ENCODE data around the gene GNG8. TPM values are rescaled to one million over a fixed set of nuclear protein-coding genes. Genes with fewer than 3 reads are reported as not detected.

The GNG8 gene
- total RNA-seq, 2 experiments from 2014 or later = not detected

DNA sequence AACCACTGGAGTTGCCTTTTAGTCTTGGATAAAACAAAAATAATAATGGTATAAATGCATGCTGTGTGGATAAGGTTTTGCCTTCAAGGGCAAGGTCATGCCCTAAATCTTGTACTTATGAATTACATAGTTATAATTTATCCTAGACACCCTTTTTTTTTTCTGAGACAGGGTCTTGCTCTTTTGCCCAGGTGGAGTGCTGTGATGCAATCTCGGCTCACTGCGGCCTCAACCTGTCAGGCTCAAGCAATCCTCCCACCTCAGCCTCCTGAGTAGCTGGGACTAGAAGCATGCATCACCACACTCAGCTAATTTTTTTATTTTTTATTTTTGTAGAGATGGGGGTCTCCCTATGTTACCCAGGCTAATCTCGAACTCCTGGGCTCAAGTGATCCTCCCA is 32.7 kb upstream of the GNG8 start:
- CTCF ChIA-PET (ENCODE audit: unreplicated experiment) = no interaction called here
- intact Hi-C loops (cut with micrococcal nuclease; ENCODE audit: unreplicated experiment) = no loop called here

GRCh38 chr19:46665072-46665471 is 29.1 kb upstream of the GNG8 start:
- intact Hi-C loops (cut with micrococcal nuclease; ENCODE audit: unreplicated experiment) = no loop called here
- ChIA-PET POLR2A (no interaction called here), CTCF (ENCODE audit: unreplicated experiment) (no interaction called here)
- no peak overlapping the region for H2AFZ ChIP-seq (ENCODE audit: low read length)
- no peak overlapping the region for H3K27ac ChIP-seq (ENCODE audit: low read depth, low read length, poor library complexity, severe bottlenecking)
- BruUV-seq (replicated peaks) = no TSS peak
- no peak overlapping the region for H3K4me3 ChIP-seq (ENCODE audit: low read depth, low read length, poor library complexity, severe bottlenecking)
- 0 out of 2 replicates have a peak, but pooled peaks cover 3% of the 10 kb centered on the region for H4K20me1 ChIP-seq (ENCODE audit: insufficient read depth, low read length)
- no peak overlapping the region for H3K4me2 ChIP-seq (ENCODE audit: low read length)
- no peaks in the 10 kb centered on the region for H3K9me3 ChIP-seq (ENCODE audit: low read length)
- TF ChIP-seq CTCF (conservative IDR thresholded peaks at IDR 0.05; ENCODE audit: low read length) = no peak
- TF ChIP-seq EZH2phosphoT487 (IDR thresholded peaks at IDR 0.05; ENCODE audit: borderline replicate concordance, low read depth, low read length) = no peak
- DNase-seq (ENCODE audit: low spot score) = no peak
- H3K36me3 ChIP-seq (ENCODE audit: insufficient read depth, low read length) = no peaks in the 10 kb centered on the region
- H3K79me2 ChIP-seq (ENCODE audit: insufficient read depth, low read depth, low read length) = no peaks in the 10 kb centered on the region
- no peaks in the 10 kb centered on the region for H3K9me2 ChIP-seq (ENCODE audit: insufficient read depth, low read length)
- peaks cover 17% of the 10 kb centered on the region for H3K4me1 ChIP-seq (ENCODE audit: insufficient read depth, low read length, poor library complexity, severe bottlenecking)

More for the DNA sequence above, 32.7 kb upstream of the GNG8 start:
- Histone ChIP-seq H3K4me3 (ENCODE audit: low read depth, low read length, poor library complexity, severe bottlenecking) (no peak overlapping the region), H3K36me3 (ENCODE audit: insufficient read depth, low read length) (peaks cover 28% of the 10 kb centered on the region), H3K79me2 (ENCODE audit: insufficient read depth, low read depth, low read length) (no peaks in the 10 kb centered on the region), H3K9me3 (ENCODE audit: low read length) (no peaks in the 10 kb centered on the region), H2AFZ (ENCODE audit: low read length) (no peak overlapping the region), H3K27ac (ENCODE audit: low read depth, low read length, poor library complexity, severe bottlenecking) (no peak overlapping the region), H3K9me2 (ENCODE audit: insufficient read depth, low read length) (no peaks in the 10 kb centered on the region), H4K20me1 (ENCODE audit: insufficient read depth, low read length) (no peaks in the 10 kb centered on the region), H3K4me2 (ENCODE audit: low read length) (no peak overlapping the region), H3K4me1 (ENCODE audit: insufficient read depth, low read length, poor library complexity, severe bottlenecking) (no peaks in the 10 kb centered on the region)
- DNase-seq (ENCODE audit: low spot score) = no peak
- POLR2A ChIA-PET = no interaction called here
- TF ChIP-seq EZH2phosphoT487 (IDR thresholded peaks at IDR 0.05; ENCODE audit: borderline replicate concordance, low read depth, low read length) = no peak
- no TSS peak for BruUV-seq (replicated peaks)

DNA sequence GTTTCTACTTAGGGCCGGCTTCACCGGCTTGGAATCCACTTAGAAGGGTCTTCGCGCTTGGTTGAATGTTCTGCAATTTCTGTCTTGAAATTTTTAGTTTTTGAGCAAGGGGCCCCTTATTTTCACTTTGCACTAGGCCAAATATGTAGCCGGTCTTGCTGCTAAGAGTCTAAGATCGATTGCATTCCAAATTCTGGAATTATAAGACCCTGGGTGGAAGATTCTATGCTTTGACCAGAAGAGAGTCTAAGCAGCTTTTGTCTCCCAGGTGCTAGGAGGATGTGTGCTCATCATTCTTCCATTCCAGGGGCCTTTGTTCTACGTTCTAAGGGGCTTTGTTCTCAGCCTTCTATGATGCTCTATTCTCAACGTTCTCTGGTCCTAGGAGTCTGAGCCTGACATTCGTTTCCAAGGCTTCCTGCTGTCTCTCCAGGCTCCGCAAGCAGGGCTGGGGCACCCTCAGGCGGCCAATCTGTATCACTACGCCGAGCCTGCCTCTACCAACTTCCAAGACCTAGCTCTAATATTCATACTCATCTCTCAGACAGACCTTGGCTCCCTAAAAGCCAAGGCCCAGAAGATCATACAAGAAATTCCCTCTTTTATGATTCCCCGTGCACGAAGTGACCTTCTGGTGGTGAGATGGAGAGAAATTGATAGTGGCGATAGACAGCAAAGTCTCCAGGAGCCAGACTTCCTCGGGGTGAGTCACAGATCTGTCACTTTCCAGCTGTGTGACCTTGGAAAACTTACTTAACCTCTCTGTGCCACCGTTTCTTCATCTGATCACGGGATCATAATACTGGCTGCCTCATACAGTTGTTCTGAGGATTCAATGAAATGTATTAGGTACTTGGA is 26.0 kb upstream of the GNG8 start:
- intact Hi-C loops (cut with micrococcal nuclease; ENCODE audit: unreplicated experiment) = loop anchor here (1.0 kb wide), 3 partner anchors 28 to 133 kb away; no protein-coding TSS in a partner anchor
- peak overlapping the region; percentile 46 for H3K27ac ChIP-seq (ENCODE audit: low read depth, low read length, poor library complexity, severe bottlenecking)
- no peaks in the 10 kb centered on the region for H3K79me2 ChIP-seq (ENCODE audit: insufficient read depth, low read depth, low read length)
- H3K4me3 ChIP-seq (ENCODE audit: low read depth, low read length, poor library complexity, severe bottlenecking) = peak overlapping the region; percentile 64
- peak overlapping the region; percentile 91 for H3K4me2 ChIP-seq (ENCODE audit: low read length)
- BruUV-seq (replicated peaks) = no TSS peak
- H2AFZ ChIP-seq (ENCODE audit: low read length) = peak overlapping the region; percentile 67; the same call in 1 of the 2 replicates
- peak; percentile 98 for TF ChIP-seq CTCF (conservative IDR thresholded peaks at IDR 0.05; ENCODE audit: low read length)
- no peak for TF ChIP-seq EZH2phosphoT487 (IDR thresholded peaks at IDR 0.05; ENCODE audit: borderline replicate concordance, low read depth, low read length)
- CTCF ChIA-PET (ENCODE audit: unreplicated experiment) = interaction anchor here (1.6 to 2.2 kb wide), 4 partner anchors 25 to 50 kb away, joined by 6 to 11 read pairs (median 9); partner anchors contain the start of gene GNG8
- no peaks in the 10 kb centered on the region for H3K9me2 ChIP-seq (ENCODE audit: insufficient read depth, low read length)
- POLR2A ChIA-PET = interaction anchor here (0.7 to 1.0 kb wide), 4 partner anchors 28 to 50 kb away, joined by 3 read pairs; no protein-coding TSS in a partner anchor
- H3K4me1 ChIP-seq (ENCODE audit: insufficient read depth, low read length, poor library complexity, severe bottlenecking) = peaks cover 29% of the 10 kb centered on the region
- H3K9me3 ChIP-seq (ENCODE audit: low read length) = no peaks in the 10 kb centered on the region
- 0 out of 2 replicates have a peak, but pooled peaks cover 3% of the 10 kb centered on the region for H4K20me1 ChIP-seq (ENCODE audit: insufficient read depth, low read length)
- no peaks in the 10 kb centered on the region for H3K36me3 ChIP-seq (ENCODE audit: insufficient read depth, low read length)
- peak; percentile 85 for DNase-seq (ENCODE audit: low spot score)

All from OCI-LY7 (cell line).